GM18520 (cell line): Measurements from ENCODE around the gene SCLT1.

ENCODE experiments used
- ATAC-seq: cut with Tn5 transposase; IDR thresholded peaks from one replicate; pipeline ENCODE4 v1.9.1; 2021; ENCODE audit not compliant: unreplicated experiment

The SCLT1 gene

GRCh38 chr4:128973384-128973783, 120.0 kb downstream of the SCLT1 start:
- no peak for ATAC-seq

- ATAC-seq: no peak
Observed at GRCh38 chr4:128961405-128961804, 131.9 kb downstream of the SCLT1 start.

- ATAC-seq: no peak
Observed at GRCh38 chr4:128958194-128958593, 135.1 kb downstream of the SCLT1 start.

- ATAC-seq: no peak
Observed at GRCh38 chr4:128957459-128957858, 135.9 kb downstream of the SCLT1 start.

- no peak for ATAC-seq
Observed at GRCh38 chr4:128955751-128956150, 137.6 kb downstream of the SCLT1 start.

- no peak for ATAC-seq
Observed at GRCh38 chr4:128954941-128955340, 138.4 kb downstream of the SCLT1 start.

GRCh38 chr4:128951316-128951715, 142.0 kb downstream of the SCLT1 start:
- ATAC-seq: no peak

- ATAC-seq: no peak
Observed at GRCh38 chr4:128950796-128951195, 142.5 kb downstream of the SCLT1 start.

GRCh38 chr4:128946916-128947315, 146.4 kb downstream of the SCLT1 start:
- no peak for ATAC-seq

GRCh38 chr4:128942607-128943006, 150.7 kb downstream of the SCLT1 start:
- ATAC-seq: no peak

- no peak for ATAC-seq
Observed at GRCh38 chr4:128940971-128941370, 152.4 kb downstream of the SCLT1 start.

- no peak for ATAC-seq
Observed at GRCh38 chr4:128930051-128930450, 163.3 kb downstream of the SCLT1 start.

GRCh38 chr4:128924951-128925350, 168.4 kb downstream of the SCLT1 start:
- no peak for ATAC-seq

GRCh38 chr4:128921954-128922353, 171.4 kb downstream of the SCLT1 start:
- no peak for ATAC-seq

- peak; percentile 89 for ATAC-seq
Observed at GRCh38 chr4:128917781-128918180, 175.6 kb downstream of the SCLT1 start.

- peak; percentile 51 for ATAC-seq
Observed at GRCh38 chr4:128916832-128917231, 176.5 kb downstream of the SCLT1 start.

- no peak for ATAC-seq
Observed at GRCh38 chr4:128915544-128915943, 177.8 kb downstream of the SCLT1 start.

GRCh38 chr4:128913228-128913627, 180.1 kb downstream of the SCLT1 start:
- no peak for ATAC-seq

- ATAC-seq: no peak
Observed at GRCh38 chr4:128908735-128909134, 184.6 kb downstream of the SCLT1 start.

- ATAC-seq: no peak
Observed at GRCh38 chr4:128907981-128908380, 185.4 kb downstream of the SCLT1 start.

- ATAC-seq: no peak
Observed at GRCh38 chr4:128906581-128906980, 186.8 kb downstream of the SCLT1 start.

GRCh38 chr4:128904821-128905220, 188.5 kb downstream of the SCLT1 start:
- ATAC-seq: no peak

- no peak for ATAC-seq
Observed at GRCh38 chr4:128880662-128881061, 212.7 kb downstream of the SCLT1 start.

GRCh38 chr4:128879971-128880370, 213.4 kb downstream of the SCLT1 start:
- ATAC-seq: no peak
